Measurements from ENCODE around the gene SYT12. TPM values are rescaled to one million over a fixed set of nuclear protein-coding genes. Genes with fewer than 3 reads are reported as not detected.

SYT12 gene
- total and polyA plus RNA-seq, 2 of the 13 experiments (the other 11 are each of a cell fraction or from before 2014, with no cell fraction given): 0.01 to 0.02 TPM

DNA sequence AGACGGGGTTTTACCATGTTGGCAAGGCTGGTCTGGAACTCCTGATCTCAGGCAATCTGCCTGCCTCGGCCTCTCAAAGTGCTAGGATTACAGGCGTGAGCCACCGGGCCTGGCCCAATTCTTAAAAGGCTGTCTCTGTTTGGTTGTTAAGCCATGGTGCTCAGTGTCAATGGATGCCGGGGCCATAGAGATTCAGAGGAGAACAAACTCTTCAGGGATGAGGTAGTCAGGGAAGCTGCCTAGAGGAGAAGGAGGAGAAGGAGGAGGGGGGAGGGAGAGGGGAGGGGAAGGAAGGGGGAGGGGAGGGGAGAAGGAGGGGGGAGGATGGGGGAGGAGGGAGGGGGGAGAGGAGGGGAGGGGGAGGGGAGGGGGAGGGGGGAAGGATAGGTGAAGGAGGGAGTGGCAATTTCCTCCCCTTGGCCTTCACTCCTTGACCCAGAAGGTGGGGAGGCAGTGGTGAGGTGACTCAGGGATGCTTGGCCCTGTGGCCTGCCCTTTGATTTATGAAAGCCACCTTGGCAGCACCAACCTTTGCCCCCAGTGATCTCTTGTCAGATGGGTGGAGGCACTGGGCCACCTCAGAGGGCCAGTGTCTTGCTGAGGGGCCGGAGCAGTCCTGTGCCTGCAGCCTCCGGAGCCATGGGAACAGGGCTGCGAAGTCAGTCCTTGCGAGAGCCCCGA is 48.1 kb upstream of the SYT12 start, which contains the start of gene C11orf86 (continued):
- TF ChIP-seq, protein P1, sequence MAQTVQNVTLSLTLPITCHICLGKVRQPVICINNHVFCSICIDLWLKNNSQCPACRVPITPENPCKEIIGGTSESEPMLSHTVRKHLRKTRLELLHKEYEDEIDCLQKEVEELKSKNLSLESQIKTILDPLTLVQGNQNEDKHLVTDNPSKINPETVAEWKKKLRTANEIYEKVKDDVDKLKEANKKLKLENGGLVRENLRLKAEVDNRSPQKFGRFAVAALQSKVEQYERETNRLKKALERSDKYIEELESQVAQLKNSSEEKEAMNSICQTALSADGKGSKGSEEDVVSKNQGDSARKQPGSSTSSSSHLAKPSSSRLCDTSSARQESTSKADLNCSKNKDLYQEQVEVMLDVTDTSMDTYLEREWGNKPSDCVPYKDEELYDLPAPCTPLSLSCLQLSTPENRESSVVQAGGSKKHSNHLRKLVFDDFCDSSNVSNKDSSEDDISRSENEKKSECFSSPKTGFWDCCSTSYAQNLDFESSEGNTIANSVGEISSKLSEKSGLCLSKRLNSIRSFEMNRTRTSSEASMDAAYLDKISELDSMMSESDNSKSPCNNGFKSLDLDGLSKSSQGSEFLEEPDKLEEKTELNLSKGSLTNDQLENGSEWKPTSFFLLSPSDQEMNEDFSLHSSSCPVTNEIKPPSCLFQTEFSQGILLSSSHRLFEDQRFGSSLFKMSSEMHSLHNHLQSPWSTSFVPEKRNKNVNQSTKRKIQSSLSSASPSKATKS (CRISPR knock-in tag; IDR thresholded peaks at IDR 0.05): no peak
- no peak for TF ChIP-seq ZNF33A (CRISPR knock-in tag; IDR thresholded peaks at IDR 0.05; ENCODE audit: borderline replicate concordance)
- TF ChIP-seq SSRP1 (CRISPR knock-in tag; IDR thresholded peaks at IDR 0.05): no peak

GRCh38 chr11:66975405-66976027 is 47.4 kb upstream of the SYT12 start:
- no peaks in the 10 kb centered on the region for H4K20me1 ChIP-seq (ENCODE audit: insufficient read depth, low read length)
- peak overlapping the region in 1 of 3 experiments; percentile 59; a peak in 1 of 6 replicates for H3K4me3 ChIP-seq (replicated peaks in 1 of 3; ENCODE audit: insufficient read depth in 1 of 3, low read depth in 2 of 3, low read length in 3 of 3)
- H3K9me3 ChIP-seq (ENCODE audit: low read length): peaks cover 17% of the 10 kb centered on the region
- no peak overlapping the region for H2AFZ ChIP-seq (ENCODE audit: low read length)
- ChIA-PET CTCF (ENCODE audit: low intra/inter-chr PET ratio, low total read pairs) (interaction anchor here (0.8 to 1.9 kb wide), 3 partner anchors 92 to 141 kb away, joined by 4 to 5 read pairs (median 5); no protein-coding TSS in a partner anchor), POLR2A (interaction anchor here (0.9 to 3.1 kb wide), 5 partner anchors 17 to 133 kb away, joined by 3 to 14 read pairs (median 3); partner anchors contain the start of genes PC and RCE1)
- TF ChIP-seq, protein P2, sequence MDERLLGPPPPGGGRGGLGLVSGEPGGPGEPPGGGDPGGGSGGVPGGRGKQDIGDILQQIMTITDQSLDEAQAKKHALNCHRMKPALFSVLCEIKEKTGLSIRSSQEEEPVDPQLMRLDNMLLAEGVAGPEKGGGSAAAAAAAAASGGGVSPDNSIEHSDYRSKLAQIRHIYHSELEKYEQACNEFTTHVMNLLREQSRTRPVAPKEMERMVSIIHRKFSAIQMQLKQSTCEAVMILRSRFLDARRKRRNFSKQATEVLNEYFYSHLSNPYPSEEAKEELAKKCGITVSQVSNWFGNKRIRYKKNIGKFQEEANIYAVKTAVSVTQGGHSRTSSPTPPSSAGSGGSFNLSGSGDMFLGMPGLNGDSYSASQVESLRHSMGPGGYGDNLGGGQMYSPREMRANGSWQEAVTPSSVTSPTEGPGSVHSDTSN (CRISPR knock-in tag; IDR thresholded peaks at IDR 0.05): no peak
- TF ChIP-seq RXRA (CRISPR knock-in tag; IDR thresholded peaks at IDR 0.05) (0 out of 2 replicates have a peak, but pooled peaks have one; percentile 12), ZMYM3 (CRISPR knock-in tag; IDR thresholded peaks at IDR 0.05) (peak; percentile 67)
- peak overlapping the region; percentile 65 for H3K4me2 ChIP-seq (ENCODE audit: low read depth, low read length)
- FAIRE-seq: no peak
- no peak overlapping the region for H3K27ac ChIP-seq (ENCODE audit: extremely low read length, insufficient read depth, low read length)
- peak; percentile 15 for ATAC-seq
- BruUV-seq (replicated peaks): no TSS peak
- H3K27me3 ChIP-seq (ENCODE audit: control insufficient read depth in 1 of 2, insufficient read depth in 2 of 2, low read length in 2 of 2): no peaks in the 10 kb centered on the region
- in situ Hi-C loops (cut with HindIII; ENCODE audit: extremely low pct_ligation_motif_present, low pct_unique_long_range_greater_than_20kb) (loop anchor here (5.0 to 10.0 kb wide), 2 partner anchors 131 to 283 kb away; partner anchors contain the start of gene RCE1), intact Hi-C loops (cut with micrococcal nuclease; ENCODE audit: unreplicated experiment) (loop anchor here (2.0 to 5.0 kb wide), 4 partner anchors 73 to 281 kb away; partner anchors contain the start of gene RCE1)
- no peaks in the 10 kb centered on the region for H3K36me3 ChIP-seq (replicated peaks in 1 of 2; ENCODE audit: control insufficient read depth in 1 of 2, insufficient read depth in 2 of 2, low read length in 2 of 2)
- 31% methylated on average over 5 of the region's 11 CpGs for WGBS (ENCODE audit: low lambda C conversion rate)
- peaks cover 58% of the 10 kb centered on the region for H3K4me1 ChIP-seq (ENCODE audit: insufficient read depth, low read length)
- no peaks in the 10 kb centered on the region for H3K79me2 ChIP-seq (ENCODE audit: insufficient read depth, low read length)
- no peak for DNase-seq (ENCODE audit: low spot score)
- H3K9ac ChIP-seq (ENCODE audit: insufficient read depth, low read depth, low read length): no peak overlapping the region

Data from HepG2 (cell line).